RCC 7860 (cell line): ENCODE data around the gene KCND2.

Source experiments
- DNase-seq: peaks from one replicate; pipeline ENCODE4 v3.0.0-alpha.2; 2015; ENCODE audit warnings: low spot score
- FAIRE-seq: peaks from 2 replicates; lab custom pipeline; 2012; peaks lifted over from hg19 to GRCh38; lab: Jason Lieb, UNC

The KCND2 gene

GRCh38 chr7:120307991-120308545 lies 35.1 kb downstream of the KCND2 start:
- no peak for DNase-seq
- FAIRE-seq, result no peak

GRCh38 chr7:120311028-120311788 lies 38.2 kb downstream of the KCND2 start:
- no peak for FAIRE-seq
- no peak for DNase-seq

- DNase-seq (no peak), FAIRE-seq (no peak)
Measured at GRCh38 chr7:120320218-120320961, 47.4 kb downstream of the KCND2 start.

- no peak for FAIRE-seq
Measured at GRCh38 chr7:120327054-120327453, 54.1 kb downstream of the KCND2 start.

GRCh38 chr7:120332433-120332832 lies 59.5 kb downstream of the KCND2 start:
- DNase-seq (no peak), FAIRE-seq (no peak)

More at GRCh38 chr7:120327054-120327453, 54.1 kb downstream of the KCND2 start:
- DNase-seq, result no peak

- DNase-seq, result no peak
- FAIRE-seq, result no peak
Measured at GRCh38 chr7:120334475-120334874, 61.5 kb downstream of the KCND2 start.

- peak; percentile 65 for FAIRE-seq
- no peak for DNase-seq
Measured at GRCh38 chr7:120337308-120337907, 64.4 kb downstream of the KCND2 start.

GRCh38 chr7:120344276-120344675 lies 71.3 kb downstream of the KCND2 start:
- no peak for DNase-seq
- no peak for FAIRE-seq

- DNase-seq (no peak), FAIRE-seq (no peak)
Measured at GRCh38 chr7:120353171-120353570, 80.2 kb downstream of the KCND2 start.

GRCh38 chr7:120360918-120361317 lies 87.9 kb downstream of the KCND2 start:
- FAIRE-seq, result no peak

GRCh38 chr7:120363414-120363813 lies 90.4 kb downstream of the KCND2 start:
- no peak for DNase-seq
- no peak for FAIRE-seq

More at GRCh38 chr7:120360918-120361317, 87.9 kb downstream of the KCND2 start:
- no peak for DNase-seq

GRCh38 chr7:120370954-120371353 lies 98.0 kb downstream of the KCND2 start:
- FAIRE-seq (no peak), DNase-seq (no peak)

- FAIRE-seq (no peak), DNase-seq (no peak)
Measured at GRCh38 chr7:120373174-120373573, 100.2 kb downstream of the KCND2 start.

GRCh38 chr7:120394595-120394994 lies 121.6 kb downstream of the KCND2 start:
- no peak for FAIRE-seq

GRCh38 chr7:120395526-120396019 lies 122.6 kb downstream of the KCND2 start:
- DNase-seq, result no peak
- FAIRE-seq, result no peak

More at GRCh38 chr7:120394595-120394994, 121.6 kb downstream of the KCND2 start:
- DNase-seq, result no peak

GRCh38 chr7:120398284-120399000 lies 125.5 kb downstream of the KCND2 start:
- no peak for FAIRE-seq

GRCh38 chr7:120400806-120401455 lies 128.0 kb downstream of the KCND2 start:
- no peak for FAIRE-seq
- no peak for DNase-seq

More at GRCh38 chr7:120398284-120399000, 125.5 kb downstream of the KCND2 start:
- no peak for DNase-seq

GRCh38 chr7:120402079-120402767 lies 129.2 kb downstream of the KCND2 start:
- no peak for DNase-seq
- FAIRE-seq, result no peak

GRCh38 chr7:120402801-120403200 lies 129.8 kb downstream of the KCND2 start:
- DNase-seq (no peak), FAIRE-seq (no peak)
